HFF-Myc (cell line): ENCODE measurements around the gene TNFSF18.

ENCODE experiments used
- DNase-seq: peaks from one replicate; pipeline ENCODE4 v3.0.0-alpha.2; 2011; ENCODE audit warnings: low read depth; ENCODE audit errors: extremely low read depth
- H3K4me3 ChIP-seq: replicated peaks from 2 replicates; pipeline ENCODE4 v1.5.1; 2011; ENCODE audit warnings: low read depth, mild to moderate bottlenecking, control low read depth, low read length
- TF ChIP-seq, protein P1 (sequence below): IDR thresholded peaks from 2 replicates; pipeline ENCODE4 v1.5.1; 2012; ENCODE audit warnings: mild to moderate bottlenecking, low read depth, low read length, control low read depth; ENCODE audit errors: missing control alignments

TNFSF18 gene, protein sequence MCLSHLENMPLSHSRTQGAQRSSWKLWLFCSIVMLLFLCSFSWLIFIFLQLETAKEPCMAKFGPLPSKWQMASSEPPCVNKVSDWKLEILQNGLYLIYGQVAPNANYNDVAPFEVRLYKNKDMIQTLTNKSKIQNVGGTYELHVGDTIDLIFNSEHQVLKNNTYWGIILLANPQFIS

DNA sequence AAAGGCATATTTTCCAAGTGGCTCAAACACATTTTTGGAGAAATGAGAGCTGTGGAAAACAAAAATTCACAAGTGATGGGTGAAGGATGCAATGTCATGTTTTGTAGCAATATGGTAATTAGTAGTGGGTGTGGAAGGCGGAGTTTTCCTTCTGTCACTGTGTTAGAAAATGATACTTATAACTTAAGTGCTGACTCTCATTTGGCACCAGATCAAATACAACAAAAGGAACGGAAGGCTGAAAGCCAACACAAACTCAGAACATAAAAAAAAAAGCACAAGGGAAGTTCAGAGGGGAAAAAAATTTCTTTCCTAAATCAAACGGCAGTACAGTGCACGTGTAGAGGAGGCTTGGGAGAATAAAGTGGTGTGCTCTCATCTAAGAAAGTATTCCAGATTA, at the start of gene TNFSF18:
Gene TNFSF18 (minus strand): TSS at position 77 of the 400 bp plus-strand sequence. CDS start 45 bp downstream, at position 32.
- no peak within 1 kb of the TSS for H3K4me3 ChIP-seq
- TF ChIP-seq, protein P1, sequence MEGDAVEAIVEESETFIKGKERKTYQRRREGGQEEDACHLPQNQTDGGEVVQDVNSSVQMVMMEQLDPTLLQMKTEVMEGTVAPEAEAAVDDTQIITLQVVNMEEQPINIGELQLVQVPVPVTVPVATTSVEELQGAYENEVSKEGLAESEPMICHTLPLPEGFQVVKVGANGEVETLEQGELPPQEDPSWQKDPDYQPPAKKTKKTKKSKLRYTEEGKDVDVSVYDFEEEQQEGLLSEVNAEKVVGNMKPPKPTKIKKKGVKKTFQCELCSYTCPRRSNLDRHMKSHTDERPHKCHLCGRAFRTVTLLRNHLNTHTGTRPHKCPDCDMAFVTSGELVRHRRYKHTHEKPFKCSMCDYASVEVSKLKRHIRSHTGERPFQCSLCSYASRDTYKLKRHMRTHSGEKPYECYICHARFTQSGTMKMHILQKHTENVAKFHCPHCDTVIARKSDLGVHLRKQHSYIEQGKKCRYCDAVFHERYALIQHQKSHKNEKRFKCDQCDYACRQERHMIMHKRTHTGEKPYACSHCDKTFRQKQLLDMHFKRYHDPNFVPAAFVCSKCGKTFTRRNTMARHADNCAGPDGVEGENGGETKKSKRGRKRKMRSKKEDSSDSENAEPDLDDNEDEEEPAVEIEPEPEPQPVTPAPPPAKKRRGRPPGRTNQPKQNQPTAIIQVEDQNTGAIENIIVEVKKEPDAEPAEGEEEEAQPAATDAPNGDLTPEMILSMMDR = no peak
- DNase-seq = no peak

DNA sequence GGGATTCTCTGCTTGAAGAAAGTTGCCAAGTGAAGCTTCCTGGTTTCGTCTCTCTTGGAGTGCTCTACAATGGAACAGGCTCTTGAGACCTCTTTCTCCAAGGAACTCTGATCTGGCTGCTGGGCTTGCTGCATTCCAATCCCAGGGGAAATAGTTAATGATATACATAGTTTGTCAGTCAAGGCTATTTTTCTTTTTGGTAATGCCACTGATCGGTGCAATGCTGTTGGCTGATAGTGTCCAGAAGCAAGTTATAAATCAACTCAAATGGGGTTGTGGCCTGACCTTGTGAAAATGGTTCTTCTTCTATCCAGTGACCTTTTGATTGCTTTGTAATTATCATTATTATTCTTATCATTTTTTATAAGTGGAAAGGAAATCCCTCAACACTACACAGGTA, 48.4 kb upstream of the TNFSF18 start:
- TF ChIP-seq, protein P1 = no peak
- no peak for DNase-seq
- no peak overlapping the region for H3K4me3 ChIP-seq

DNA sequence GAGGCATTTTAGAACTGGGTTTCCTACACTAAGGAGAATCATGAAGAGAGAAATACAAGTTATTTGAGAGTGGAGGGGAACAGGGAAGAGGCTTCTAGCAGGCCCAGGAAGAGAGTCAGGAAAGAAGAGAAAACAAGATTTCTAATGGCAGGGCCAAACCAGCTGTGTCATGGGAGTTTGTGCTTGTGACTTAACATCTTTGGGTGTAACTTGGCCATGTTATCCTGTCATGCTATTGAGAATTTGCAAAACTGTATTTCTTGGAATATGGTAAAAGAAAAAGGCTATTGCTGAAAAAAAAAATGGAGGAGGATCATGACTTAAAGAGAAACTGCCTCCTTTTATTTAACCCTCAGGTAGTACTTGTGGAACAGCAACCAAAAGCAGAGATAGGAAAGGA, 47.4 kb upstream of the TNFSF18 start:
- H3K4me3 ChIP-seq = no peak overlapping the region
- TF ChIP-seq, protein P1 = no peak
- no peak for DNase-seq

DNA sequence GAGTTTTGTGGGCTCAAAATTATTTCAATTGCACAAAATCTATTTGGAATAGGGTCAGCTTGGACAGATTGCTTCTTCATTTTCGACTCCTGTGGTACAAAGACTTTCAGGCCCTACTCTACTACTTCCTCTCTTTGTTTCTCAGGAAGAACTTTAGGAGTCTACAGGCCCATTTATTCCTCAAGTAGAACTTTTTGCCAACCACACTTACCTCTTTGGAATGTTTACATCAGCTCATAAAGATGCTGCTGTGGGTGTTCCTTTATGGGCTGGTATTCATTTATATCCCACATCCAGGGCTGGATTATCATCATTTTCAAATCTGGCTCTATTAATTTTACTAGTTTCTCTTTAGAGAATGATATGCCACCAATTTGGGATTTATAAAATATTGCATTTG, 46.3 kb upstream of the TNFSF18 start:
- no peak overlapping the region for H3K4me3 ChIP-seq
- DNase-seq = no peak
- TF ChIP-seq, protein P1 = no peak

DNA sequence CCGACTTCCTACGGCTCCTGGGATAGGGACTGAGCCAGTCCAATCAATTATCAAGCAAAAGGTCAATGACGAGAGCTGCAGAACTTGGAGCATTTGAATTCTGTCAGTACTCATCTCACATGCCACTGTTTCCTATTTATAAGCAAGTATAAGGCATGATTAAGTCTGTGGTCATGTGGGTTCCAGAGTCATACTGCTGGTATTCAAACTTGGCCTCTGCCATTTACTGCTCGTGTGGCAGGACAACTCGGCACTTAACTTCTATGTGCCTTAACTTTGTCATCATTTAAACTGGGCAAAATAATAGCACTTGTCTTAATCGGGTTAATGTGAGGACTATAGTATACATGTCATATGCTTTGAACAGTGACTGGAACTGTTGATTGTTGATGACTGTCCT, 44.9 kb upstream of the TNFSF18 start:
- TF ChIP-seq, protein P1 = no peak
- DNase-seq = peak; percentile 6
- no peak overlapping the region for H3K4me3 ChIP-seq

DNA sequence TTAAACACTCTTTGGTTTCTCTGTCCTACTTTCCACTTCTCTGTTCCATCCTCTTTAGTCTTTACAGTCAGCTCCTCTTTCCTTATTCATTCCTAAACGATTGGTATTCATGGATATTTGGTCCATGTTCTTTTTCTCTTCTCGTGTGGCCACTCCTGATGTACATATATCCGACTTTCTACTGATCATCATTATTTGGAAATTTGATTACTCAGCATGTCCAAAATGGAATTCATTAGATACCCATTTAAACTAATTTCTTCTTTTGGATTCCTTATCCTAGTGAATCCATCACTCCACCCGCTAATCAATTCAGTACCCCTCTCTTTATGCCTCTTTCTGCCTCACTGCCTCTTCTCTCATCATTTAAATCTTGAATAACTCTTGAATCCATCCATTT, 43.8 kb upstream of the TNFSF18 start:
- no peak overlapping the region for H3K4me3 ChIP-seq
- TF ChIP-seq, protein P1 = no peak
- no peak for DNase-seq
